IMR-90 (cell line): ENCODE data around the gene REPS2. TPM values are rescaled to one million over a fixed set of nuclear protein-coding genes. Genes with fewer than 3 reads are reported as not detected.

ENCODE experiments used
- ATAC-seq: fragments of 200-7000 bp; cut with Tn5 transposase; 2 replicates; pipeline ENCODE4 v1.9.1; 2020; ENCODE audit warnings: low read depth, mild to moderate bottlenecking, moderate library complexity
- BruUV-seq: library from RNA; stranded (reverse); fragments of 400-500 nt; replicated peaks from 2 replicates; lab custom pipeline; 2021; lab: Mats Ljungman, UMichigan
- CTCF ChIA-PET: fragments of 300-600 bp; formaldehyde crosslinking; extraction: SDS; loops from one replicate; lab custom pipeline; 2021; ENCODE audit warnings: antibody characterized with exemption; lab: Yijun Ruan, JAX
- POLR2A ChIA-PET: fragments of 300-600 bp; sonication (Branson Sonifier 250); formaldehyde crosslinking; loops from one replicate; lab custom pipeline; 2022; ENCODE audit warnings: antibody characterized with exemption; ENCODE audit not compliant: unreplicated experiment; lab: Charles Lee
- DNase-seq: peaks from one replicate; pipeline ENCODE4 v3.0.0; 2013
- H2AFZ ChIP-seq: replicated peaks from 2 replicates; pipeline ENCODE3; 2013; ENCODE audit warnings: low read length, mild to moderate bottlenecking; ENCODE audit not compliant: poor library complexity
- H2AK5ac ChIP-seq: 2 replicates; pipeline ENCODE4 v1.6.1; 2013; ENCODE audit warnings: low read depth, low read length, inconsistent platforms
- H2AK9ac ChIP-seq: replicated peaks from 2 replicates; pipeline ENCODE3; 2013; ENCODE audit warnings: mild to moderate bottlenecking, low read depth, low read length, moderate library complexity; ENCODE audit not compliant: poor library complexity
- H2BK120ac ChIP-seq: 2 replicates; pipeline ENCODE4 v1.6.1; 2013; ENCODE audit warnings: low read depth, low read length, inconsistent platforms
- H2BK15ac ChIP-seq: 3 replicates; pipeline ENCODE4 v1.6.1; 2013; ENCODE audit warnings: low read depth, low read length, inconsistent platforms
- H2BK20ac ChIP-seq: 2 replicates; pipeline ENCODE4 v1.6.1; 2013; ENCODE audit warnings: low read depth, mild to moderate bottlenecking, inconsistent platforms, low read length, moderate library complexity
- H2BK5ac ChIP-seq: 2 replicates; pipeline ENCODE4 v1.6.1; 2013; ENCODE audit warnings: mild to moderate bottlenecking, low read depth, low read length, inconsistent platforms; ENCODE audit not compliant: poor library complexity, severe bottlenecking
- H3K14ac ChIP-seq: replicated peaks from 2 replicates; pipeline ENCODE4 v1.6.1; 2013; ENCODE audit warnings: low read depth, low read length, inconsistent platforms
- H3K18ac ChIP-seq: 2 replicates; pipeline ENCODE4 v1.6.1; 2013; ENCODE audit warnings: low read depth, low read length, control low read depth
- H3K23ac ChIP-seq: 2 replicates; pipeline ENCODE4 v1.6.1; 2013; ENCODE audit warnings: low read depth, low read length, inconsistent platforms
- H3K27ac ChIP-seq: 2 replicates; pipeline ENCODE4 v1.5.1; 2013; ENCODE audit warnings: mild to moderate bottlenecking, control low read depth, low read length; ENCODE audit not compliant: insufficient read depth
- H3K27me3 ChIP-seq: 2 replicates; pipeline ENCODE4 v1.6.1; 2013; ENCODE audit warnings: low read length; ENCODE audit not compliant: control insufficient read depth, insufficient read depth
- H3K36me3 ChIP-seq: 2 replicates; pipeline ENCODE4 v1.6.1; 2013; ENCODE audit warnings: low read length, mixed read lengths; ENCODE audit not compliant: control insufficient read depth, insufficient read depth
- H3K4ac ChIP-seq: 2 replicates; pipeline ENCODE4 v1.6.1; 2013; ENCODE audit warnings: low read depth, low read length, inconsistent platforms
- H3K4me1 ChIP-seq: 2 replicates; pipeline ENCODE4 v1.6.1; 2013; ENCODE audit warnings: low read length, mixed read lengths; ENCODE audit not compliant: control insufficient read depth, insufficient read depth
- H3K4me2 ChIP-seq: 2 replicates; pipeline ENCODE4 v1.6.1; 2013; ENCODE audit warnings: low read depth, mild to moderate bottlenecking, control low read depth, low read length, moderate library complexity
- H3K4me3 ChIP-seq: 2 replicates; pipeline ENCODE4 v1.5.1; 2013; ENCODE audit warnings: low read depth, mild to moderate bottlenecking, control low read depth, low read length, moderate library complexity; ENCODE audit not compliant: insufficient read depth
- H3K56ac ChIP-seq: 2 replicates; pipeline ENCODE4 v1.6.1; 2013; ENCODE audit warnings: low read length, inconsistent platforms; ENCODE audit not compliant: insufficient read depth; ENCODE audit errors: extremely low read depth
- H3K79me1 ChIP-seq, 2 experiments: 2 replicates each; pipeline ENCODE4 v1.6.1; 2013; ENCODE audit warnings: low read length in 2 of 2, inconsistent platforms in 1 of 2, low read depth in 1 of 2
- H3K9ac ChIP-seq: 2 replicates; pipeline ENCODE4 v1.6.1; 2013; ENCODE audit warnings: low read depth, low read length, control low read depth
- H3K9me1 ChIP-seq: 2 replicates; pipeline ENCODE4 v1.6.1; 2013; ENCODE audit warnings: low read length, inconsistent platforms; ENCODE audit not compliant: insufficient read depth
- H3K9me3 ChIP-seq: 2 replicates; pipeline ENCODE4 v1.6.1; 2013; ENCODE audit warnings: low read length; ENCODE audit not compliant: control insufficient read depth, insufficient read depth
- H4K20me1 ChIP-seq: 2 replicates; pipeline ENCODE4 v1.6.1; 2013; ENCODE audit warnings: low read length, inconsistent platforms; ENCODE audit not compliant: insufficient read depth
- H4K5ac ChIP-seq: 2 replicates; pipeline ENCODE4 v1.6.1; 2013; ENCODE audit warnings: mild to moderate bottlenecking, low read depth, low read length, control low read depth
- H4K8ac ChIP-seq, 2 experiments: 2 replicates each; pipeline ENCODE4 v1.6.1; 2013; ENCODE audit warnings: low read depth in 2 of 2, low read length in 2 of 2, control low read depth in 1 of 2, inconsistent platforms in 1 of 2
- H4K91ac ChIP-seq: 2 replicates; pipeline ENCODE4 v1.6.1; 2013; ENCODE audit warnings: low read depth, low read length, inconsistent platforms; ENCODE audit not compliant: insufficient read depth
- BHLHE40 ChIP-seq: fragments of 150-350 bp; IDR thresholded peaks from 2 replicates; pipeline ENCODE4 v1.6.1; 2016; ENCODE audit warnings: mild to moderate bottlenecking, low read depth, low read length
- CEBPB ChIP-seq: IDR thresholded peaks from 2 replicates; pipeline ENCODE4 v1.6.1; 2012; ENCODE audit warnings: low read depth, low read length, improper control_type of control experiment
- CHD1 ChIP-seq: IDR thresholded peaks from 2 replicates; pipeline ENCODE4 v1.6.1; 2012; ENCODE audit warnings: low read depth, low read length, improper control_type of control experiment
- FOS ChIP-seq: fragments of 150-350 bp; IDR thresholded peaks from 2 replicates; pipeline ENCODE4 v1.6.1; 2016; ENCODE audit warnings: low read depth, low read length
- MAFK ChIP-seq: IDR thresholded peaks from 2 replicates; pipeline ENCODE4 v1.6.1; 2012; ENCODE audit warnings: low read depth, low read length, improper control_type of control experiment
- MAZ ChIP-seq: IDR thresholded peaks from 2 replicates; pipeline ENCODE4 v1.6.1; 2012; ENCODE audit warnings: low read depth, mild to moderate bottlenecking, low read length, improper control_type of control experiment, moderate library complexity, borderline replicate concordance
- MXI1 ChIP-seq: IDR thresholded peaks from 2 replicates; pipeline ENCODE4 v1.6.1; 2012; ENCODE audit warnings: low read depth, mild to moderate bottlenecking, low read length, moderate library complexity, borderline replicate concordance
- NFE2L2 ChIP-seq: fragments of 150-350 bp; IDR thresholded peaks from 2 replicates; pipeline ENCODE4 v1.6.1; 2016; ENCODE audit warnings: low read depth, mild to moderate bottlenecking, low read length
- POLR2A ChIP-seq: IDR thresholded peaks from 2 replicates; pipeline ENCODE4 v1.6.1; 2012; ENCODE audit warnings: mild to moderate bottlenecking, low read depth, low read length
- RAD21 ChIP-seq: IDR thresholded peaks from 2 replicates; pipeline ENCODE4 v1.6.1; 2012; ENCODE audit warnings: low read length, improper control_type of control experiment
- RCOR1 ChIP-seq: IDR thresholded peaks from 2 replicates; pipeline ENCODE4 v1.6.1; 2012; ENCODE audit warnings: mild to moderate bottlenecking, low read length, improper control_type of control experiment; ENCODE audit not compliant: insufficient replicate concordance
- RFX5 ChIP-seq: IDR thresholded peaks from 2 replicates; pipeline ENCODE4 v1.8.0; 2012; ENCODE audit warnings: low read depth, mild to moderate bottlenecking, low read length, moderate library complexity
- SMC3 ChIP-seq: fragments of 150-350 bp; IDR thresholded peaks from 2 replicates; pipeline ENCODE4 v1.6.1; 2016; ENCODE audit warnings: low read depth, mild to moderate bottlenecking, antibody characterized with exemption, low read length, moderate library complexity
- WGBS, 2 experiments: methylation state at CpG; one replicate each; pipeline versions ENCODE4 v1.1.5 to v1.1.7; 2013; ENCODE audit warnings: missing lambda C conversion rate in 2 of 2; ENCODE audit not compliant: insufficient read length in 1 of 2; ENCODE audit errors: extremely low coverage in 2 of 2; 5-methylcytosine and 5-hydroxymethylcytosine counted together
- dilution Hi-C: fragments of 300-500 bp; cut with HindIII; formaldehyde crosslinking; loops from one replicate; pipeline ENCODE4 v1.14.3; 2018; ENCODE audit warnings: low sequenced_read_pairs; ENCODE audit not compliant: unreplicated experiment
- in situ Hi-C: fragments of 300-500 bp; cut with MboI; formaldehyde crosslinking; loops from 3 replicates; pipeline ENCODE4 v1.14.3; 2019; ENCODE audit warnings: low sequenced_read_pairs, inconsistent platforms, mixed read lengths
- intact Hi-C: fragments of 100-400 bp; cut with micrococcal nuclease; formaldehyde crosslinking; loops from 2 replicates; pipeline ENCODE4 v1.10.0; 2022
- polyA plus RNA-seq, 3 experiments: library from polyadenylated mRNA; depleted of rRNA; stranded (reverse); fragments of >200 nt; gene quantifications; 2 replicates each; pipeline ENCODE4 v1.2.3, GENCODE V29; 2012; ENCODE audit warnings: low replicate concordance in 1 of 3
- total RNA-seq: library from RNA; depleted of rRNA; stranded (reverse); fragments of >200 nt; gene quantifications from 2 replicates; pipeline ENCODE4 v1.2.3, GENCODE V29; 2012
- TF ChIP-seq, protein P1 (sequence below): fragments of 150-350 bp; IDR thresholded peaks from 2 replicates; pipeline ENCODE4 v1.6.1; 2016; ENCODE audit warnings: low read depth, mild to moderate bottlenecking, low read length, moderate library complexity, borderline replicate concordance
- TF ChIP-seq, protein P2 (sequence below): conservative IDR thresholded peaks from 2 replicates; pipeline ENCODE4 v1.5.1; 2012; ENCODE audit warnings: mild to moderate bottlenecking, low read depth, low read length, improper control_type of control experiment
- TF ChIP-seq, protein P3 (sequence below): fragments of 150-350 bp; IDR thresholded peaks from 2 replicates; pipeline ENCODE4 v1.6.1; 2017; ENCODE audit warnings: mild to moderate bottlenecking, antibody characterized with exemption, low read length, low read depth

Gene REPS2
- total and polyA plus RNA-seq, 2 of the 4 experiments (the other 2 are of a cell fraction): 0.02 to 0.18 TPM

DNA sequence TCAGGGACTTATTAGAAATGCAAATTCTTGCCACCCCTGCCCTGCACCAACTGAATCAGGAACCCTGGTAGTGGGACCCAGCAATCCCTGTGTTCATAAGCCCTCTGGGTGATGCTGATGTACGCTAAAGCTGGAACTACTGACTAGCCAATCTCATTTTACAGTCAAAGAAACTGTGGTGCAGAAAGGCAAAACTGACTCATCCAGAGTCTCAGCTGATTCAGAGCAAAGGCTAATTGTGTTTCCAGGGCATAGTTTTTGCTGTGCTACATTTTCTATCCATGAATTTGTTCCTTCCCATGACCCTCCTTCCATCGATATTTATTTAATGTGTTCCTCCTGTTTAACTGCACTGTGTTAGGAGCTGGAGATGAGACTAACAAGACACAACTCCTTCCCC, 207.5 kb downstream of the REPS2 start:
- peaks cover 2% of the 10 kb centered on the region; the same call in 1 of the 2 replicates for H3K27me3 ChIP-seq
- no peak overlapping the region for H3K4me2 ChIP-seq
- intact Hi-C loops (no loop called here), dilution Hi-C loops (no loop called here), in situ Hi-C loops (no loop called here)
- H3K79me1 ChIP-seq: no peaks in the 10 kb centered on the region
- WGBS, 2 experiments: 40% methylated on average over 1 of the region's 2 CpGs; no CpG with 5 or more reads in 1 of the 2 experiments
- no peaks in the 10 kb centered on the region for H3K9me1 ChIP-seq
- no peak for ATAC-seq
- no peak overlapping the region for H4K91ac ChIP-seq
- H4K20me1 ChIP-seq: no peaks in the 10 kb centered on the region
- H4K5ac ChIP-seq: no peak overlapping the region
- no peak overlapping the region for H3K9ac ChIP-seq
- H3K14ac ChIP-seq: no peak overlapping the region
- H3K9me3 ChIP-seq: no peaks in the 10 kb centered on the region
- no peaks in the 10 kb centered on the region for H3K36me3 ChIP-seq
- H4K8ac ChIP-seq: no peak overlapping the region
- no peak overlapping the region for H2BK20ac ChIP-seq
- no peak overlapping the region for H3K56ac ChIP-seq
- DNase-seq: no peak
- no peaks in the 10 kb centered on the region for H3K4me1 ChIP-seq
- no peak overlapping the region for H2AK5ac ChIP-seq
- H3K4ac ChIP-seq: no peak overlapping the region
- H2BK15ac ChIP-seq: no peak overlapping the region
- H2AK9ac ChIP-seq: no peak overlapping the region
- H2BK120ac ChIP-seq: no peak overlapping the region
- no peak for TF ChIP-seq POLR2A
- no peak for TF ChIP-seq MAZ
- no peak for TF ChIP-seq SMC3
- TF ChIP-seq CEBPB: no peak
- no peak for TF ChIP-seq RFX5
- TF ChIP-seq, protein P1, sequence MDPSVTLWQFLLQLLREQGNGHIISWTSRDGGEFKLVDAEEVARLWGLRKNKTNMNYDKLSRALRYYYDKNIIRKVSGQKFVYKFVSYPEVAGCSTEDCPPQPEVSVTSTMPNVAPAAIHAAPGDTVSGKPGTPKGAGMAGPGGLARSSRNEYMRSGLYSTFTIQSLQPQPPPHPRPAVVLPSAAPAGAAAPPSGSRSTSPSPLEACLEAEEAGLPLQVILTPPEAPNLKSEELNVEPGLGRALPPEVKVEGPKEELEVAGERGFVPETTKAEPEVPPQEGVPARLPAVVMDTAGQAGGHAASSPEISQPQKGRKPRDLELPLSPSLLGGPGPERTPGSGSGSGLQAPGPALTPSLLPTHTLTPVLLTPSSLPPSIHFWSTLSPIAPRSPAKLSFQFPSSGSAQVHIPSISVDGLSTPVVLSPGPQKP: no peak
- no peak for TF ChIP-seq FOS
- TF ChIP-seq, protein P2, sequence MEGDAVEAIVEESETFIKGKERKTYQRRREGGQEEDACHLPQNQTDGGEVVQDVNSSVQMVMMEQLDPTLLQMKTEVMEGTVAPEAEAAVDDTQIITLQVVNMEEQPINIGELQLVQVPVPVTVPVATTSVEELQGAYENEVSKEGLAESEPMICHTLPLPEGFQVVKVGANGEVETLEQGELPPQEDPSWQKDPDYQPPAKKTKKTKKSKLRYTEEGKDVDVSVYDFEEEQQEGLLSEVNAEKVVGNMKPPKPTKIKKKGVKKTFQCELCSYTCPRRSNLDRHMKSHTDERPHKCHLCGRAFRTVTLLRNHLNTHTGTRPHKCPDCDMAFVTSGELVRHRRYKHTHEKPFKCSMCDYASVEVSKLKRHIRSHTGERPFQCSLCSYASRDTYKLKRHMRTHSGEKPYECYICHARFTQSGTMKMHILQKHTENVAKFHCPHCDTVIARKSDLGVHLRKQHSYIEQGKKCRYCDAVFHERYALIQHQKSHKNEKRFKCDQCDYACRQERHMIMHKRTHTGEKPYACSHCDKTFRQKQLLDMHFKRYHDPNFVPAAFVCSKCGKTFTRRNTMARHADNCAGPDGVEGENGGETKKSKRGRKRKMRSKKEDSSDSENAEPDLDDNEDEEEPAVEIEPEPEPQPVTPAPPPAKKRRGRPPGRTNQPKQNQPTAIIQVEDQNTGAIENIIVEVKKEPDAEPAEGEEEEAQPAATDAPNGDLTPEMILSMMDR: no peak
- TF ChIP-seq CHD1: no peak
- no peak for TF ChIP-seq MAFK
- TF ChIP-seq, protein P3, sequence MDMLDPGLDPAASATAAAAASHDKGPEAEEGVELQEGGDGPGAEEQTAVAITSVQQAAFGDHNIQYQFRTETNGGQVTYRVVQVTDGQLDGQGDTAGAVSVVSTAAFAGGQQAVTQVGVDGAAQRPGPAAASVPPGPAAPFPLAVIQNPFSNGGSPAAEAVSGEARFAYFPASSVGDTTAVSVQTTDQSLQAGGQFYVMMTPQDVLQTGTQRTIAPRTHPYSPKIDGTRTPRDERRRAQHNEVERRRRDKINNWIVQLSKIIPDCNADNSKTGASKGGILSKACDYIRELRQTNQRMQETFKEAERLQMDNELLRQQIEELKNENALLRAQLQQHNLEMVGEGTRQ: no peak
- no peak for TF ChIP-seq NFE2L2
- TF ChIP-seq RAD21: no peak
- no peak for TF ChIP-seq BHLHE40
- TF ChIP-seq MXI1: no peak
- no peak for TF ChIP-seq RCOR1
- no peak overlapping the region for H2AFZ ChIP-seq
- H3K4me3 ChIP-seq: no peak overlapping the region
- ChIA-PET CTCF (no interaction called here), POLR2A (no interaction called here)
- BruUV-seq: no TSS peak
- H2BK5ac ChIP-seq: no peak overlapping the region
- H3K27ac ChIP-seq: no peak overlapping the region
- H3K18ac ChIP-seq: no peak overlapping the region
- H3K23ac ChIP-seq: no peak overlapping the region
